HG02870 (cell line): Measurements from ENCODE around the gene SNAPC4.
"Not testable (repeated sequence)": the region's sequence is repeated elsewhere in the genome, so short reads cannot be mapped to it uniquely, and the experiment has no call there.

Experiments
- ATAC-seq: cut with Tn5 transposase; IDR thresholded peaks from one replicate; pipeline ENCODE4 v1.9.1; 2021; ENCODE audit warnings: mild to moderate bottlenecking, moderate library complexity; ENCODE audit not compliant: unreplicated experiment

Gene SNAPC4

GRCh38 chr9:136433043-136433715 lies 33.2 kb upstream of the SNAPC4 start:
- no peak for ATAC-seq

GRCh38 chr9:136432591-136432990 lies 32.6 kb upstream of the SNAPC4 start:
- no peak for ATAC-seq

GRCh38 chr9:136431782-136432350 lies 31.9 kb upstream of the SNAPC4 start:
- no peak for ATAC-seq

GRCh38 chr9:136430588-136431234 lies 30.7 kb upstream of the SNAPC4 start:
- no peak for ATAC-seq

GRCh38 chr9:136429683-136430491 lies 29.9 kb upstream of the SNAPC4 start:
- no peak for ATAC-seq

GRCh38 chr9:136429075-136429628 lies 29.2 kb upstream of the SNAPC4 start:
- no peak for ATAC-seq

- ATAC-seq = no peak
Measured at GRCh38 chr9:136426787-136427186, 26.8 kb upstream of the SNAPC4 start.

- ATAC-seq = not testable (repeated sequence)
Measured at GRCh38 chr9:136425367-136425766, 25.4 kb upstream of the SNAPC4 start.

- no peak for ATAC-seq
Measured at GRCh38 chr9:136424750-136425362, 24.9 kb upstream of the SNAPC4 start.

- no peak for ATAC-seq
Measured at GRCh38 chr9:136423432-136424146, 23.6 kb upstream of the SNAPC4 start.

GRCh38 chr9:136422876-136423275 lies 22.9 kb upstream of the SNAPC4 start:
- no peak for ATAC-seq

- ATAC-seq = no peak
Measured at GRCh38 chr9:136421791-136422190, 21.8 kb upstream of the SNAPC4 start.

GRCh38 chr9:136419092-136419420 lies 19.1 kb upstream of the SNAPC4 start:
- no peak for ATAC-seq

GRCh38 chr9:136418182-136419091 lies 18.5 kb upstream of the SNAPC4 start:
- no peak for ATAC-seq

GRCh38 chr9:136416914-136417313 lies 16.9 kb upstream of the SNAPC4 start:
- ATAC-seq = no peak

- no peak for ATAC-seq
Measured at GRCh38 chr9:136416427-136416826, 16.5 kb upstream of the SNAPC4 start.

- no peak for ATAC-seq
Measured at GRCh38 chr9:136412962-136413361, 13.0 kb upstream of the SNAPC4 start.

- no peak for ATAC-seq
Measured at GRCh38 chr9:136411378-136411777, 11.4 kb upstream of the SNAPC4 start.
